Memory B cell (primary cell): ENCODE measurements around the gene POFUT1.

ENCODE experiments used
- ATAC-seq: fragments of 150-1000 bp; cut with Tn5 transposase; 2 replicates; pipeline ENCODE4 v1.10.0; 2021; ENCODE audit warnings: low read depth, mild to moderate bottlenecking, moderate library complexity
- DNase-seq, 2 donors: peaks; one replicate each; pipeline ENCODE4 v3.0.0; 2022; ENCODE audit warnings: low spot score in 2 of 2
- H3K27ac Mint-ChIP-seq: one replicate; pipeline ENCODE4 v1.8.0; 2022; ENCODE audit warnings: mild to moderate bottlenecking, moderate library complexity, mixed read lengths
- H3K27me3 Mint-ChIP-seq: one replicate; pipeline ENCODE4 v1.8.0; 2022; ENCODE audit warnings: mixed read lengths
- H3K36me3 Mint-ChIP-seq: one replicate; pipeline ENCODE4 v1.8.0; 2022; ENCODE audit warnings: mild to moderate bottlenecking, mixed read lengths
- H3K4me1 Mint-ChIP-seq: one replicate; pipeline ENCODE4 v1.8.0; 2022; ENCODE audit warnings: mixed read lengths
- H3K4me3 Mint-ChIP-seq: one replicate; pipeline ENCODE4 v1.8.0; 2022; ENCODE audit warnings: mild to moderate bottlenecking, moderate library complexity, mixed read lengths
- H3K9me3 Mint-ChIP-seq: one replicate; pipeline ENCODE4 v1.8.0; 2022; ENCODE audit warnings: mixed read lengths

The POFUT1 gene

DNA sequence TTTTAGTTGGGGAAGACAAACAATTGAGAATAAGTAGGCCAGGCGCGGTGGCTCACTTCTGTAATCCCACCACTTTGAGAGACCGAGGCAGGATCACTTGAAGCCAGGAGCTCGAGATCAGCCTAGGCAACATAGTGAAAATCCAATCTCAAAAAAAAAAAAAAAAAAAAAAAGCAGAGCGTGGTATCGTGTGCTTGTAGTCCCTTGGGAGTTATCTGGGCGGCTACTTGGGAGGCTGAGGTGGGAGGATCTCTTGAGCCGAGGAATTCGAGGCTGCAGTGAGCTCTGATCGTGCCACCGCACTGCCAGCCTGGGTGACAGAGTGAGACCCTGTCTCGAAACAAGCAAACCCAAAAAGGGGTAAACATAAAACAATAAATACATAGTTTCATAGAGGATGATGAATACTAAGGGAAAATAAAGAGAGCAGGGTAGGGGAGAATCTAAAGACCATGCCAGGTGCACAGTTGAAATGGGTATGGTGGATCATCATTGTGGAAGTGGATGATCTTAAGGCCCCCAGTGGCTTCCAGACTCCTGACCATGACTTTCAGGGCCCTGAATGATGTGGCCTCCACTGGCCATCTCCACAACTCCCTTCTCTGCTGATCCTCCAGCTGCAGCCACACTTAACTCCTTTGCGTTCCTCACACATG, 947 bp downstream of the POFUT1 start:
- H3K4me1 Mint-ChIP-seq = peaks cover 51% of the 10 kb centered on the region
- H3K36me3 Mint-ChIP-seq = peaks cover 7% of the 10 kb centered on the region
- H3K27ac Mint-ChIP-seq = peak overlapping the region; percentile 71
- H3K27me3 Mint-ChIP-seq = no peaks in the 10 kb centered on the region
- ATAC-seq (no peak), DNase-seq (no peak)
- no peaks in the 10 kb centered on the region for H3K9me3 Mint-ChIP-seq
- H3K4me3 Mint-ChIP-seq = peak overlapping the region; percentile 87

DNA sequence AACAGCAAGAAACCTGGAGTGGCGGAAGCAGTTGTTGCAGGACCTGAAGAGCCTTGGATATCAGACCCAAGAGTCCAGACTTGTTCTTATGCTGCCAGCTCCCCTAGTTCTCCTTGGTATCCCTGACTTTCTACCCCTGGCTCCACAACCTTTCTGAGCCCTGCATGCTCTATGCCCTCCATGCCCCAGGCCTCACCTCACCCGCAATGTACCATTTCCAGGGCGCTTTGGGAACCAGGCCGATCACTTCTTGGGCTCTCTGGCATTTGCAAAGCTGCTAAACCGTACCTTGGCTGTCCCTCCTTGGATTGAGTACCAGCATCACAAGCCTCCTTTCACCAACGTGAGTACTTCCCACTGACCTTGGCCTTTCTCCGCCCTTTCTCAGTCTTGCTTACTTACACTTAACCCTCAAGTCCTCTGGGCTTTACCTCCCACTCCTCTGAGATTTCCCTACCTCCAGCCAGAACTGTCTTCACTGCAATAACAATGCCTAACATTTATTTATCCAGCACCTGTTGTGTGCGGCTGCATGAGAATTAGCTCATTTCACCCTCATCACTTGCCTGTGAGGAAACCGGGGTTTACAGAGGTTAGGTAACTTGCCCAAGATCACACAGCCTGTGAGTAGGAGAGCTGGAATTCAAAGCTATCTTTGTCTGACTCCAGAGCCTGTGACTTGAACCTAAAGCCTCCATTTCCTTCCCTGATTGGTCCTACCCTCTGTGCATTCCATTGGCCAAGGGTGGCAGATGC, 2.3 kb downstream of the POFUT1 start:
- Mint-ChIP-seq H3K9me3 (no peaks in the 10 kb centered on the region), H3K27ac (no peak overlapping the region), H3K36me3 (peaks cover 7% of the 10 kb centered on the region), H3K4me1 (peaks cover 42% of the 10 kb centered on the region), H3K27me3 (no peaks in the 10 kb centered on the region), H3K4me3 (no peak overlapping the region)
- no peak for DNase-seq
- ATAC-seq = no peak

DNA sequence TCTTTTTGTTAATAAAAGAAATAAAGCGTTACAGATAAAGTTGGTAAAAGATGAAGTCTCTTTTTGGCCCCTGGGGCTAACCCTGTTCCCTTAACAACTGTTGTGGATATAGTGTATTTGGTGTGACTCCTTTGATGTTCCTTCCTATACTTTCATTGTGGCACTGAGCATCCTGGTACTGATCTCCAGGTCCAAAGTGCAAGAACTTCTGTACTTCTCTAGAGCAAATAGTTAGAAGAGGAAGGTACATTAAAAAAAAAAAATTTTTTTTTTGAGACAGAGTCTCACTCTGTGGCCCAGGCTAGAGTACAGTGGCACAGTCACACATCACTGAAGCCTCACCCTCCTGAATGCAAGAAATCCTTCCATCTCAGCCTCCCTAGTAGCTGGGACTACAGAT, 6.2 kb downstream of the POFUT1 start:
- H3K4me3 Mint-ChIP-seq = no peak overlapping the region
- ATAC-seq (no peak), DNase-seq (no peak)
- peaks cover 24% of the 10 kb centered on the region for H3K36me3 Mint-ChIP-seq
- no peaks in the 10 kb centered on the region for H3K9me3 Mint-ChIP-seq
- no peak overlapping the region for H3K27ac Mint-ChIP-seq
- peaks cover 21% of the 10 kb centered on the region for H3K4me1 Mint-ChIP-seq
- H3K27me3 Mint-ChIP-seq = no peaks in the 10 kb centered on the region

DNA sequence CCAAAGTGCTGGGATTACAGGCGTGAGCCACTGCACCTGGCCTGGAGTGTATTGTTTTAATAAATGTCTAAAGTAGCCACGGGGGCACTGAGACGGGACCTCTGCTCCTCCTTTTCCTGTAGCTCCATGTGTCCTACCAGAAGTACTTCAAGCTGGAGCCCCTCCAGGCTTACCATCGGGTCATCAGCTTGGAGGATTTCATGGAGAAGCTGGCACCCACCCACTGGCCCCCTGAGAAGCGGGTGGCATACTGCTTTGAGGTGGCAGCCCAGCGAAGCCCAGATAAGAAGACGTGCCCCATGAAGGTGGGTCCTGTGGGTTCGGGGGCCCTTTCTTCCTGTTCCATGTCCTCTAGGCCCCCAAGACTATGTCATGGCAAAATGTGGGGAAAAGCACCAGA, 7.5 kb downstream of the POFUT1 start:
- ATAC-seq (no peak), DNase-seq (no peak)
- H3K27ac Mint-ChIP-seq = no peak overlapping the region
- peaks cover 10% of the 10 kb centered on the region for H3K4me1 Mint-ChIP-seq
- H3K9me3 Mint-ChIP-seq = no peaks in the 10 kb centered on the region
- peaks cover 34% of the 10 kb centered on the region for H3K36me3 Mint-ChIP-seq
- H3K27me3 Mint-ChIP-seq = no peaks in the 10 kb centered on the region
- H3K4me3 Mint-ChIP-seq = no peak overlapping the region

DNA sequence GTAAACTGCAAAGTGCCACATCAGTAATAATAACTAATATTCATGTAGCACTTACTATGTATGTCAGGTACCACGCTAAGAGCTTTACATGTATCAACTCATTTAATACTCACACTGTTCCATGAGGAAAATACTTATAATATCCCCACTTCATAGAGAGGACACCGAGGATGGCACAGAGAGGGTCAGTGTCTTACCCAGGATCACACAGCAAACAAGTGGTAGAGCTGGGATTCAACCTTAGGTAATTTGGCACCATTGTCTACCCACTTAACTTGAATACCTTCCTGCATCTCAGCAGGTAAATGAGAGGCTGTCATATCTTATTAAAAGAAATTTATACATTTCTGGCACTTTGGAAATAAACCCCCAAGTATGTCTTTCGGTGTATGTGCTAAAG, 8.0 kb downstream of the POFUT1 start:
- DNase-seq (no peak), ATAC-seq (no peak)
- Mint-ChIP-seq H3K9me3 (no peaks in the 10 kb centered on the region), H3K4me1 (peaks cover 9% of the 10 kb centered on the region), H3K36me3 (peaks cover 35% of the 10 kb centered on the region), H3K27ac (no peak overlapping the region), H3K4me3 (no peak overlapping the region), H3K27me3 (no peaks in the 10 kb centered on the region)

DNA sequence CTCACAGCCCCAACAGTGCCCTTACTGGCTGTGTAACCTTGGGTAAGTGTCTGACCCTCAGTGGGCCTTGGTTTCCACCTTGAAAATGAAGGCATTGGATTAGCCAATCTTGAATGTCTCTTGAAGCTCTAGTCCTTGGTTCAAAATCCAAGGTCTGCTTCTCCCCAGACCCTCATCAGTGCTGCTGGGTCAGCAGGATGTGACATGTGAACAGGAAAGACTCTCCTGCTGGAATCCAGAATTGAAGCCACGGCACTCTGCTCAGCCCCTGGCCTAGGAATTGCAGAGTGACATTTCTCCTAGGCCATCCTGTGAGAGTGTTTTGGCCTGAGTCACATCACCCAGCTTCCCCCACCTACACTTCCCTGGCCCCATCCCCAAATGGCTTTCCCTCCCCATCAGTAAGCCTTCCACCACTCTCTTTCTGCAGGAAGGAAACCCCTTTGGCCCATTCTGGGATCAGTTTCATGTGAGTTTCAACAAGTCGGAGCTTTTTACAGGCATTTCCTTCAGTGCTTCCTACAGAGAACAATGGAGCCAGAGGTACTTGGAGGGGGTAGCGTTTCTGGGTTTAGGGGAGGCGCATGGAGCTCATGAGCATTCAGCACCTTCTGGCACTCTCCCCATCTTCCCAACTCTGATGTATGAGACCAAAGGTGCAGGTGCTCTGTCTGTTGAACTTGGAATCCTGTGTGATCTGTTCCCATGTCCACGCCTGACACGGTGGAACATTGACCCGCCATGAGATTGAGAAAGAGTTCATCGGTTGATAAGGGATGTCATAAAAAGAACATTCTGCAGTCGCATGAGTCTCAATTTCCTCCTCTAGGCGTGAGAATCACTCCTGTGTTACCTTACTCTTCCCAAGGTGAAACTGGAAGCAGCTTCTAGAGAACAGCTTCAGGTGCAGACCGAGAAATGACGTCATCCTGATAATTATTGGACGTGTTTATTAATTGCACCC, 8.8 kb downstream of the POFUT1 start:
- no peak overlapping the region for H3K4me3 Mint-ChIP-seq
- peaks cover 38% of the 10 kb centered on the region for H3K36me3 Mint-ChIP-seq
- H3K4me1 Mint-ChIP-seq = peaks cover 8% of the 10 kb centered on the region
- no peaks in the 10 kb centered on the region for H3K9me3 Mint-ChIP-seq
- DNase-seq (no peak), ATAC-seq (no peak)
- no peak overlapping the region for H3K27ac Mint-ChIP-seq
- H3K27me3 Mint-ChIP-seq = no peaks in the 10 kb centered on the region

DNA sequence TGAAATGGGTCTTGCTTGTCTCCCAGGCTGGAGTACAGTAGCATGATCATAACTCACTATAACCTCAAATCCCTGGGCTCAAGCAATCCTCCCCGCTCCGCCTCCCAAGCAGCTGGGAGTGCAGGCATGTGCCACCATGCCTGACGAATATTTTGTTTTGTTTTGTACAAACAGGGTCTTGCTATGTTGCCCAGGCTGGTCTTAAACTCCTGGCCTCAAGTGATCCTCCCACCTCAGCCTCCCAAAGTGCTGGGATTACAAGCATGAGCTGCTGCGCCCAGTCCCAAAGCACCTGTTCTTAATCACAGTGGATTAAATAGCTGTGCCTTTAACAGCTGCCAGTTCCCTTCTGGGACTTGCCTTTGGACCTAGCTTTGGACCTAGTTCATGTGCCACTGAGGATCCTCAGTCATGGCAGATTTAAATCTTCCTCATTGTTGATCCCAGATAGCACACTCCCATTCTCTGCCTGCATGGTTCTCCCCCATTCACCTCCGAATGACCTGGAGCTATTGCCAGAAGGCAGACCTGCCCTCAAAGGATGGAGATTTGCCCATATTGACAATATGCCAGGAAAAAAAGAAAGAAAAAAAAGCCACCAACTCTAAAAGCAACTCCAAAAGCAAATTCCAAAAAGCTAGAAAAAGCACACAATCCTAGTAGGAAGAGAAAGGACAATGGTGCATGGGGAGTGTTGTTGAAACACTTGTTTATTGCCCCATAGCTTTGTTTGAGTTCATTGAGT, 10.6 kb downstream of the POFUT1 start:
- ATAC-seq = no peak
- Mint-ChIP-seq H3K36me3 (peaks cover 36% of the 10 kb centered on the region), H3K4me1 (no peaks in the 10 kb centered on the region), H3K27me3 (no peaks in the 10 kb centered on the region), H3K27ac (no peak overlapping the region), H3K4me3 (no peak overlapping the region), H3K9me3 (no peaks in the 10 kb centered on the region)
- DNase-seq = no peak

DNA sequence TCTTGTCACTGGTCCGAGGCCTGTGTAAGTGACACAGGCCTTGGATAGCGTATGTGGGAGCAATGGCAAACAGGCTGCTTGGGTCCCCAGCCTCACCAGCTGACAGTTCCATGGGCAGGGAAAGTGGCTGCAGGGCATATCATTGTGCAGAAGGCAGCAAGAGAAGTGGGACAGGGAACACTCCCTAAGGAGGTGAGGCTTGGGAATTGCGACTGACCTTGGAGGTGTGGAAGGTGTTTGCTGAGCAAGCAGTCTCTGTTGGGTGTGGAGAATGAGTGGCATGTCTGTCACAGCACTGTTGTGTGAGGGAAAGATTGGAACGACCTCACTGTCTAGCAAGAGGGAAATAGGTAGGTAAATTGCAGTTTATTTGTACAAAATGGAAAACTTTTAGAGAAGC, 16.8 kb downstream of the POFUT1 start:
- no peak overlapping the region for H3K27ac Mint-ChIP-seq
- H3K4me1 Mint-ChIP-seq = peaks cover 2% of the 10 kb centered on the region

DNA sequence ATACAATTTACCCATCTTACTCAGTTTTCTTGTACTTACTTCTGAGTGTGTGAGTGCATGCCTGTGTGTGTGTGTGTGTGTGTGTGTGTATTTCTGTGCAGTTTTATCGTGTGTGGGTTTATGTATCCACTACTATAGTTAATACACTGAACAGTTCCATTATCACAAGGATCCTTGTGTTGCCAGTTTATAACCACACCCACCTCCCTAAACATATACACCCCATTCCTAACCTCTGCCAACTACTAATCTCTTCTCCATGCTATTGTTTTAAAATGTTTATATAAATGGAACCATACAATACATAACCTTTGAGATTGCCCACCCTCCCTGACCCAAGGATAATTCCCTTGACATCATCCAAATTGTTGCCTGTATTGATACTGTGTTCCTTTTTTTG, 18.7 kb downstream of the POFUT1 start:
- Mint-ChIP-seq H3K27me3 (no peaks in the 10 kb centered on the region), H3K36me3 (peaks cover 32% of the 10 kb centered on the region), H3K4me1 (peaks cover 4% of the 10 kb centered on the region), H3K9me3 (no peaks in the 10 kb centered on the region), H3K27ac (no peak overlapping the region), H3K4me3 (no peak overlapping the region)
- ATAC-seq (no peak), DNase-seq (no peak)

More for the DNA sequence above, 16.8 kb downstream of the POFUT1 start:
- peaks cover 34% of the 10 kb centered on the region for H3K36me3 Mint-ChIP-seq
- no peak overlapping the region for H3K4me3 Mint-ChIP-seq
- no peak for ATAC-seq
- no peaks in the 10 kb centered on the region for H3K9me3 Mint-ChIP-seq
- no peaks in the 10 kb centered on the region for H3K27me3 Mint-ChIP-seq
- DNase-seq = no peak

DNA sequence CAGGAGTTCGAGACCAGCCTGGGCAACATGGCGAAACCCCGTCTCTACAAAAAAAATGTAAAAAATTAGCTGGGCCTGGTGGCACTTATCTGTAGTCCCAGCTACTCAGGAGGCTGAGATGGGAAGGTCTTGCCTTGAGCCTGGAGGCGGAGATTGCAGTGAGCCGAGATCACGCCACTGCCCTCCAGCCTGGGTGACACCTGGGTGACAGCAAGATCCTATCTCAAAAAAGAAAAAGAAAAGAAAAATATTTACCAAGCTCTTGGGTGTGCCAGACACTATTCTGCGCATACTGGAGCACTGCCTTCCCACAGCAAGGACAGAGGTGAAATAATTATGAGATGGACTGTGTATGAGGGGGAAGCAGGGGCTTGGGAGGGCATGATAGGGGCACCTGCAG, 19.6 kb downstream of the POFUT1 start:
- no peaks in the 10 kb centered on the region for H3K27me3 Mint-ChIP-seq
- H3K36me3 Mint-ChIP-seq = peaks cover 32% of the 10 kb centered on the region
- no peaks in the 10 kb centered on the region for H3K9me3 Mint-ChIP-seq
- no peak overlapping the region for H3K27ac Mint-ChIP-seq
- peaks cover 9% of the 10 kb centered on the region for H3K4me1 Mint-ChIP-seq
- H3K4me3 Mint-ChIP-seq = no peak overlapping the region
- ATAC-seq (no peak), DNase-seq (no peak)

DNA sequence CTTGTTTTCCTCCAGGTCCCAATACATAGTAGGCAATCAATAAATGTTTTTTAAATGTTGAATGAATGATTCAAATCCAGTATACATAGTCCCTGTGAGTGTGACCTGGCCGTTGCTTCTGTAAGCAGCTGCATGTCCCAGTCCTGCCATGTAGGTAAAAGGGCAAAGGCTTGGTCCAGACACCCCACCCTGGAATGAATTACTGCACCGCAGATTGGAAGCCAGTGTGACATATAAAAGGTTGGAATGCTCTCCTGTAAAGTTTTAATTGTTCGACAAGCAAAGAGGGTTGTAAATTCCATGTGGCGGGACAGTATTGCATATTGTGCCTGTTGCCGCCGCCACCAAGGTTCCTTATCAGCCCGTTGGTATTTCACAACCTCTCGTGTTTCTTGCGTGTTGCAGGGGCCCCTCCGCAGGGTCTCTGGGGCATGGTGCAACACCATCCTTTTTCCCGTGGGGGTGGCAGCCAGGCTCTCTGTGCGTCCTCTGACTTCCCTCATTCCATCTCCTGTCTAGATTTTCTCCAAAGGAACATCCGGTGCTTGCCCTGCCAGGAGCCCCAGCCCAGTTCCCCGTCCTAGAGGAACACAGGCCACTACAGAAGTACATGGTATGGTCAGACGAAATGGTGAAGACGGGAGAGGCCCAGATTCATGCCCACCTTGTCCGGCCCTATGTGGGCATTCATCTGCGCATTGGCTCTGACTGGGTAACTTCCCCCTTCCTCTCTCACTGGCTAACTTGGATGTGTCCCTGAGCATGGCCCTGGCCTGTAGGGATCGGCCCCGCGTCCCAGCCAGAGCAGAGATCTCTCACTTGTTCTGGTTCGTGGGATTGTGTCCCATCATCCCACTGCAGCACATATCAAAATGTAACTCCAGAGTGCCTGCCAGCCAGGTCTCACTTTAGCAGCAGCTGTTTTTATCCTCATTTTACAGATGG, 20.3 kb downstream of the POFUT1 start:
- Mint-ChIP-seq H3K9me3 (no peaks in the 10 kb centered on the region), H3K27me3 (no peaks in the 10 kb centered on the region), H3K4me1 (peaks cover 11% of the 10 kb centered on the region), H3K36me3 (peaks cover 32% of the 10 kb centered on the region), H3K27ac (no peak overlapping the region), H3K4me3 (no peak overlapping the region)
- no peak for ATAC-seq
- no peak for DNase-seq

DNA sequence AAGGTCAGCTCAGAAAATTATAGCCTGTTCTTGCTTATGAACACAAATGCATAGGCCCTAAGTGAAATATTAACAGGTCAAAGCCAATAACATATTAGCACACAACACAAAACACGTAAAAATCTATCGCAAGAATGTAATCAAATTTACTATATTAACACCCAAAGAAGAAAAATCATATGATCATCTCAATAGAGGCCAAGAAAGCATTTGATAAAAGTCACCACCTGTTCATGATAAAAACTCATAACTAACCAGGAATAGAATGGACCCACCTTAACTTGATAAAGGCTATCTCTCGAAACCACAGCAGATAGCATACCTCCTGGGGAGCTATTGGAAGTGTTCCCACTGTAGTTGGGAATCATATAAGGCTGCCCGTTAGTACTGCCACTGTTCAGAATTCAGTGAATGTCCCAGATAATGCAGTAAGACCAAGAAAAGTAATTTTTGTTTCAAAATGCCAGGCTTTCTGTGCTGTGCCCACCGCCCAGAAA, 21.6 kb downstream of the POFUT1 start:
- H3K27me3 Mint-ChIP-seq = no peaks in the 10 kb centered on the region
- H3K4me3 Mint-ChIP-seq = no peak overlapping the region
- no peaks in the 10 kb centered on the region for H3K9me3 Mint-ChIP-seq
- no peak overlapping the region for H3K27ac Mint-ChIP-seq
- H3K36me3 Mint-ChIP-seq = peaks cover 35% of the 10 kb centered on the region
- H3K4me1 Mint-ChIP-seq = peaks cover 12% of the 10 kb centered on the region
- DNase-seq = no peak
- ATAC-seq = no peak

DNA sequence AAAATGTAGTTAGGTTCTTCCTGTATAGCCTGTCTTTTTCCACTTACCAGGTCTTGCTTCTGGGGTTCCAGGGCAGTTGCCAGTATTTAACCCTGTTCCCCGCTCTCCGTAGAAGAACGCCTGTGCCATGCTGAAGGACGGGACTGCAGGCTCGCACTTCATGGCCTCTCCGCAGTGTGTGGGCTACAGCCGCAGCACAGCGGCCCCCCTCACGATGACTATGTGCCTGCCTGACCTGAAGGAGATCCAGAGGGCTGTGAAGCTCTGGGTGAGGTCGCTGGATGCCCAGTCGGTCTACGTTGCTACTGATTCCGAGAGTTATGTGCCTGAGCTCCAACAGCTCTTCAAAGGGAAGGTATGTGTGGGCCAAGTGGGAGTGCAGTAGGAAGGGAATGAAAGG, 23.0 kb downstream of the POFUT1 start:
- H3K36me3 Mint-ChIP-seq = peaks cover 36% of the 10 kb centered on the region
- H3K27ac Mint-ChIP-seq = no peak overlapping the region
- no peak for ATAC-seq
- peaks cover 12% of the 10 kb centered on the region for H3K4me1 Mint-ChIP-seq
- no peak for DNase-seq
- H3K4me3 Mint-ChIP-seq = no peak overlapping the region
- no peaks in the 10 kb centered on the region for H3K9me3 Mint-ChIP-seq
- no peaks in the 10 kb centered on the region for H3K27me3 Mint-ChIP-seq
